EL (cell line): ENCODE data around the gene PRKCE.

ENCODE experiments used
- DNase-seq: peaks from one replicate; pipeline ENCODE4 v3.0.0-alpha.2; 2016

The PRKCE gene

DNA sequence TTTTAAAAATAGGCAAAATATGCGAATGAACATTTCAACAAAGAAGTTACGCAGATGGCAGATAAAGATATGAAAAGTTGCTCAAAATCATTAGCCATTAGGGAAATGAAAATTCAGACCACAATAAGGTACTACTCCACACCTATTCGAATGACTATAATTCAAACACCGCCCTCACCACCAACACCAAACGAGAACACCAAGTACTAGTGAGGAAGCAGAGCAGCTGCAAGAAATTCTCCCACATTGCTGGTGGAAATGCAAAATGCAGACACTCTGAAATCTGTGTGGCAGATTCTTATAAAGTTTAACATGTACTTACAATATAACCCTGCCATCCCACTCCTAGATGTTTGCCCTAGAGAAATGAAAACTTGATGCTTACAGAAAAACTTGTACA is 17.3 kb upstream of the PRKCE start:
- no peak for DNase-seq

DNA sequence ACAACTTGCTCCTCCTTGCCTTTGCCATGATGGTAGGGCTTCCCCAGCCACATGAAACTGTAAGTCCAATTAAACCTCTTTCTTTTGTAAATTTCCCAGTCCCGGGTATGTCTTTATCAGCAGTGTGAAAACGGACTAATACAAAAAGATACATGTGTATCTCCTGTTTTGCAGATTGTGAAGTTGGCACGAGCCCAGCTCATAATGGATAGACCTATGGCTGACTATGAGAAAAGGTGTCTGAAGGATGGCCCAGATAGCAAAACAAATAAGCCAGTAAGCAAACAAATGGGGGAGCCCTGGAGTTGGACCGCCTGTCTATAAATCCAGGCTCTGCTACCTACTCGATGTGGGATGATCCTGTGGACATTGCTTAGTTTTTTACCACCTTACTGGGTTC is 15.5 kb upstream of the PRKCE start:
- DNase-seq, result no peak

DNA sequence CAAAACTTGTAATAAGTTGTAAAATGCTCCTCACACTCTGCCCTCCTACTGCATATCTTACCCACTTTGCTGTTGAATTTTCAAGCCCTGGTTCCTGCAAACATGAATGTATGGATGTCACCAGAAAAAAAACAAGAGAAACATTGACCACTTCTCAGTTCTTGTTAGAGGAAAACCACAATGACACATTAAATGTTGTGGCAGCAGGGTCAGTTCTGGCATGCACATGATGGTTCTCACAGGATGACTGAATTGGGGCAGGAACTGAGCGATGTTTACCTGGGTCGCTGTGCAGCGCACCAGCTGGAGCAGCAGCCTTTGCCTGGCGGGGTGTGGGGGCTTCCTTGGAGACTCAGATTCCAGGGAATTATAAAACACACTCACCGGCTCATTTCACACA is 14.0 kb upstream of the PRKCE start:
- DNase-seq, result peak; percentile 56

DNA sequence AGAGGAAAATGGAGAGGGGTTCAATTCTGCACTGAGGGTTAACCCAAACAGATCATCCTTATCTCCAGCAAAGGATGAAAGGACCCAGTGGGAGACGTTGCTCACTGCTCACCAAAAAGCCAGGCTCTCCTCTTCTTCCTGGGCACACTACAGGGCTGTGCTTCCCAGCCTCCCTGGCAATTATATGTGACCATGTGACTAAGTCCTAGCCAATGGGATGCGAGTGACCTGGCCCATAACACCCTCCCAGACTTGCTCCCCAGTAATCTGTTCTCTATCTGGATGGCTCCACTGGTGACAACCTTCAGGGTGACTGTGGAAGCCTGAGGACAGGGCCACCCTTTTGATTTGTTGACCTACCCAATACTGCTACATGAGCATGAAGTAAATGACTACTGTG is 10.9 kb upstream of the PRKCE start:
- no peak for DNase-seq

DNA sequence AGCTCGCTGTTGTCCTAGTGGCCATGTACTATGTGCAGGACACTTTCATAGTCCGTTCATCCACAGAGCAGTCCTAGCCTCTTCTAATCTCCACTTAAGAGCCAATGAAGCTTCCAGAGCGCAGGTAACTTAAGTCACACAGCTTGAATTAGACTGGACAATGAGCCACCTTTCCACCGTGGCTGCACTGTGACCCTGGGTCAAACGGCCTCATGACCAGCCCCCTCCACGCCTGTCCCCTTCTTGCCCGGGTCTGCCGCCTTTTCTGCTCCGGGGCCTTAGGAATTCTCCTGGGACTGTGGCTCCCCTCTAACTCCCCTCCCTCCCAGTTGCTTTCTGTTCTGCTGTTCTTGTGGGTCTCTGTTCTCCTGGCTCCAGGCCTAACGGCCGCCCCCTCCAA is 8.4 kb upstream of the PRKCE start:
- DNase-seq, result peak; percentile 10

DNA sequence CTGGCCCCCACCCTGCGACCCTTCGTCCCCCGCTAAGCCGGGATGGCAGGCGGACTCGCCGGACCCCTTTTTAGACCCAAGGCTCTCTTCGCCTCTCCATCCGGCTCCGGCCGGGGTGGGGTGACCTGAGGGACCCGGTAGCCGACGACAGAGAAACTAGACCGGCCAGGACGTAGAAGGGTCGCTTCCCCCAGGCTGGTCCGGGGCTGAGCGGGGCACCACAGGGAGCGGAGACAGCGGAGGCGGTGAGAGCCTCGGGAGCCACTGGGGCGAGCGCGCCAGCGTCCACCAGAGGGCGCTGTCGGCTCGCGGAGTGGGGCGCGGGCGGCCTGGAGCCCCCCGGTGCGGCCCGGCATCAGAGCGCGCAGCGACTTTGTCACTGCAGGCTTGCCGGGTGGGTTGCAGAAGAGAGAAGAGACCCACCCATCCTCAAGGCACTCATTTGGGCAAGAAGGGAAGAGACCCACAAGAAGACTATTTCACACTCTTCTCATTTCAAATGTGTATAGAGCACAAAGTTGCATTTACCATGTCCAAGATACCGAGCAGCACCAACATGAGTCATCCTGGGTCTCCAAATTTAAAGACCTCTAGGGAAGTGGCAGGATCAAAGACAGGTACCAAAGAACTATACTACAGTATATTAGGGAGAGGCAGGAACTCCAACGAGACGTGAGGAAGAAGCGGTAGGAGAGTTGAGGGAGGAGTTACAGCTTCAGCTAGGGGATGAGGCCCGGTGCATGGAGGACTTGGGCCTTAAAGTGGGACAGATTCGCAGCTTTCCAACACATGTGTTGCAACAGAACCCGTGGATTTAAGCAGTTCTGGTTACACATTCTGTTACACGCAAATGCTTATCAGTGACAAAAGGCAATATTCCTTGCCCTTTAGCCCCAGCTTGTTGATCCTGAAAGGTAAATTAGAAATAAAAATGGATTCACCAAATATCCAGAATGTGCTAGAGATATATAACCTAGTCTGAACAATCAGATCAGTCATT is 7.6 kb upstream of the PRKCE start:
- DNase-seq, result peak; percentile 65

DNA sequence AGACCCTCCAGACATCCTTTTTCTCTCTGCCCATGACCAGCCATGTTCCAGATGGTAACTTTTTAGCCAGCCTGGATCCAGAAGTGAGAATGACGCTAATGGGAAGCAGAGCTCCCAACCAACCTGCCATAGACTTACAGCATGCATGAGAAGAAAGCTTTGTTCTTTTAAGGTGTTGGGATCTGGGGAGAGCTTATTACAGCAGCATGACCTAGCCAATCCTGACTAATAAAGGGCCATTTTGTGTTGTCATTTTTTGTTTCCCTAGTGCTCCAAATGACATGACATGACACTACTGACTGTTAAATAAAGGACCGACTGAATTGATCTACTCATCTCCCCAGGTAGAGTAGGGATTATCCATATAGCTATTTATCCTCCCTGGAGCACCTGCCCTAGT is 5.2 kb upstream of the PRKCE start:
- DNase-seq, result no peak

DNA sequence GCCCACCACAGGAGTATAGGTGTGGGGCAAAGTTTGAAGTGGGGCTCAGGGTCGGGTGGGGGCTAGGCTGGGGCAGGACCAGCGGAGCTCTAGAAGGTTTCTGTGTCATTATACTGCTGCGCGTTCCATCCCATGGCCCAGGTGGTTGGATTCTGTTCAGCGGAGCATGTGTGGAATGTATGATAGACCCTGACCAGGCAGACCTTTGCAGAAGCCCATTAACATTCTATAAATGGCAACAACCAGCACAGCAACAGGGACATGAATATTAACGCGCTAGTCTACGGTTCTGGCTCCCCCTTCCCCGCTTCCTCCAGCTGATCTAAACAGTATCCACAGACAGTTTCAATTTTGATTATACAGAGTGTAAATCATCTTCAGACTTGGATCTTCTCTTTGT is 4.1 kb upstream of the PRKCE start:
- no peak for DNase-seq

DNA sequence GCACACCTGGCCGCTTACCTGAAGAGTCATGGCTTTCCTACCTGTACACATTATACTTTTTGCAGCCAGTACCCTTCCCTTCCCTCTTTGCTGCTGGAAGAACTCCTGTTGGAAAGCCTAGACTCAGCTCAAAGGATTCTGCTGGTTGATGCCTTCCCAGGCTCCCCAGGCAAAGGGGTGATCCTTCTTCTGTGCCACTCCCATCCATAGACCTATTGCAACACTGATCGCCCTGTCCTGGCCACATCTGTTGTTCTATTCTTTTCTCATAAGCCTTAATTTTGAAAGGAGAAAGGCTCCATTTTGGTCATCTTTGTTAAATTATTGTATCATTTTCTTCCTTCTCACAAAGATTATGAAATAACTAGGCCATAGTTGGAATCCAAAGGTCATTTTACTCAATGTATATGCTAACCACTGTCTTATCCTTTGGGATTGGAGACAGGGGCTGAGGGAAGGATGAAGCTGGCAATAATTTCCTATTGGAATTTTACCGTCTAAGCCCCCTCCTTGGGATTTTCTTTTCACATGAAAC is 3.4 kb upstream of the PRKCE start:
- DNase-seq, result no peak

DNA sequence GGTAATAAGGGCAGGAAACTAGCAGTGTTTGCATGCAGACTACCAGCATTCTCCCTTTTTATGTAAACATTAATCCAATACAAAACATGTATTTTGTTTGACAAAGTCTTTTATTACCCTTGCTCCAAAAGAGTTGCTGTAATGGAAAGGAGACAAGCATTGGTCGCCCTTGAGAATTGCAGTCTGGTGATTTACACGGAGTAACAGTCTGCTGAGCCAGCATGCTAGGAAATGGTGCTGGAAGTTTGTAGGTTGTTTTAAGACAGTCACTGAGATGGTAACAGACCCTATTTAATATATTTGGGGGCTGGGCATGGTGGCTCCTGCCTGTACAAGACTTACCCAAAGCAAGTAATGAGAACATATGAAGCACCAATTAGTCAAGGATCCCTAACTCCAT is 2.8 kb upstream of the PRKCE start:
- no peak for DNase-seq

DNA sequence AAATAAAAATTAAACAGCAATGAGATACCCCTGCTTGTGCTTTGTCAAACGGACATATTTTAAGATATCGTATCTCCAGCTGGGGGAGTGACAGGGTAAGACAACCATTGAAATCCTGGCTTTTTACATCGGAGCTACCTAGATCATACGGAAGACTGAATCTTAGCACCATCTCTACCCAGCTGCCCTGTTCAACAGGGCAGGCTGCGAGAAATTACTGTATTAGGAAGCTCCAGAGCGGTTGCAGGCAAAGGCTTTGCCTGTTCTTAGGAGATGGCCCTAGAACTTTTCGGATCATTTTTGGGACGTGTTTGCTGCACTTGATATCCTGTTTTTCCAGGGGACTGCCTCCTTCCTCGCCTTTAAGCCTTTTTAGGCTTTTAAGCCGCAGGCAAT is 2.0 kb upstream of the PRKCE start:
- DNase-seq, result peak; percentile 11

DNA sequence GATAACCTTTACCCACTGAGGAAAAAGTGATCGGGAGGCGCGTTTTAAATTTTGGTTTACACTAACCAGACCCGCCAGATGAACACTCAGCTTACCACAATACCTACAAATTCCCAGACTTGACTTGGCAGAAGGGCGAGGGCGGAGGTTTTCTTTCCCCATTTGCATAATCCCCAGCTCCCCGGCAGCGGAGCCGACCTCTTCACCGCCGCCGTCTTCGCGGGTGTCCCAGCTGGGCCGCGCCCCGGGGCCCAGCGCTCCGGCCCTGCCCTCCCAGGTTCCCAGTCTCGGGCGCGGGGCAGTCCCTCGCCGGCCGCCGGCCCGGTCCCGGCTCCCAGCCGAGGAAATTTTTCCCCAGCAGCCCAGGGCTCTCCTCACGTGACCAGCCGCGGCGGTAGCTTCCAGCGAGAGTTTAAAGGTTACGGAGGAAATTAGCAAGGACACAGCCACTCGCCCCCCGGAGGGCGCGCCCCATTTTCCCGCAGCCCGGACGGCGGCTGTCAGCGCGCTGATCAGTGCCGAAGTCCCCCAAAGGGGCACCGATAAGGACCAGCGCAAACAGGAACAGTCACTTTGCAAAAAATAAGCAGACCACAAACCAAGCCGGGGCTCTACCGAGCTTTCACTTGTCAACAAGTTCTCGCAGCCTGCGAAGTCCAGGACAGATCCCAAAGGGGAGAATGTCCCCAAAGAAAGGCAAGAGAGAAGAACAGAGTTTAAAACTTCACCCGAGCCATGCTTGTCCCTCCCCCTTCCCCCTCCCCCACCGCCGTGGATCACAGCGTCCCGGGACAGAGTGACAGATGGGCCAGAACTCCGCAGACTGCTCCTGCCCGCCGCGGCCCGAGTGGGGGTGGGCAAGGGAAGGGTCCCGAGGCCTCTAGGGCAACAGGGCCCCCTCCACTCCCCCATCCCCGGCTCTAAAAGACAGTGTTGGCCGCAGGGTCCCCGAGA is 1.3 kb upstream of the PRKCE start:
- DNase-seq, result peak; percentile 60

DNA sequence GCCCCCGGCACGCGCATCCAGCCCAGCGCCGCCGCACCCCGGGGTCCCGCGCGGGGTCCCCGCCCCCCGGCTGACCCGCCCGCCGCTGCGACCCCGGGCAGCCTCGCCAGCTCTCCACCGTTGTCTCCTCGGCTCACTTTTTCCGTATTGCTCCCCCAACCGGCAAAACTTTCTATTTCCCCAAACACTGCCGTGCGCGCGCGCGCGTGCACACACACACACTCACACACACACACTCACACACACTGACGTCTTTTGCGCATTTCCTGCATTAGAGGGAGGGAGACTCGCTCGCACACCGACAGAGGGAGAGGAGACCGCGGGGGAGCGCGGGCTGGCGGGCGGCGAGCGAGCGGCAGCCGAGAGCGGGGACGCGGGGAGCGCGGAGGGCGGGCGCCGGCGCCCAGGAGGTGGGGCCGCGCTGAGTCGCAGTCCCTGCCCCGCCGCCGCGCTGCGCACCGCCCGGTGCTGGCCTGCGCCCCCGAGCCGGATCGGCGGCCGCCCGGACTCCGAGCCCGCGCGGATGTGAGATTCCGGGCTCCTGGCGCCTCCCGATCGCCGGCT is 542 bp upstream of the PRKCE start:
- DNase-seq, result peak; percentile 96

DNA sequence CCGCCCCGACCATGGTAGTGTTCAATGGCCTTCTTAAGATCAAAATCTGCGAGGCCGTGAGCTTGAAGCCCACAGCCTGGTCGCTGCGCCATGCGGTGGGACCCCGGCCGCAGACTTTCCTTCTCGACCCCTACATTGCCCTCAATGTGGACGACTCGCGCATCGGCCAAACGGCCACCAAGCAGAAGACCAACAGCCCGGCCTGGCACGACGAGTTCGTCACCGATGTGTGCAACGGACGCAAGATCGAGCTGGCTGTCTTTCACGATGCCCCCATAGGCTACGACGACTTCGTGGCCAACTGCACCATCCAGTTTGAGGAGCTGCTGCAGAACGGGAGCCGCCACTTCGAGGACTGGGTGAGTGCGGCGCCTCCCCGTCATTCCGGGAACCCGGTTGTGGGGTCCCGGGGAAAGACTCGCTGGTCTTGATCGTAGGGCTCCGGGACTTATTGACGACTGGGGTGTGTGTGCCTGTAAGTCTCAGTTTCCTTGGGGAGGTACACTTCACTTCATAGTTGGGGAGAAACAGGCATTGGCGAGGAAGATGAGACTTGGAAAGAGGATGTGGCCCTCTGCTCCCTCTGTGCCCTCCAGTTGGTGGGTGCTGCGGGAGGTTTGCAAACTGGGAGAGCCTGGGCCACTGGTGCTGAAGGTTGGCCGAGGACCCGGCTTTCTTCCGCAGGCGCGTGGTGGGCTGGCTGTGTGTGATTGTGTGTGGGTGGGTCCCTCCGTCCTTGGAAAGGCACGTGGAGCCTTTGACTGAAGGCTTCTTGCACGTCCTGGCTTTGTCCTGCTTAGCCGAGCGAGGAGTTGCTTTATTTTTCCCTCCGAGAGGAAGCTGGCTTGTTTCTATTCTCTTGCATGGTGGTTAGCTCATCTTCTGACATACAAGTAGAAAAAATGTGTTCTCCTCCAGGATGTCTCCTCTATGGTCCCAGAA is 886 bp downstream of the PRKCE start:
- DNase-seq, result peak; percentile 61

DNA sequence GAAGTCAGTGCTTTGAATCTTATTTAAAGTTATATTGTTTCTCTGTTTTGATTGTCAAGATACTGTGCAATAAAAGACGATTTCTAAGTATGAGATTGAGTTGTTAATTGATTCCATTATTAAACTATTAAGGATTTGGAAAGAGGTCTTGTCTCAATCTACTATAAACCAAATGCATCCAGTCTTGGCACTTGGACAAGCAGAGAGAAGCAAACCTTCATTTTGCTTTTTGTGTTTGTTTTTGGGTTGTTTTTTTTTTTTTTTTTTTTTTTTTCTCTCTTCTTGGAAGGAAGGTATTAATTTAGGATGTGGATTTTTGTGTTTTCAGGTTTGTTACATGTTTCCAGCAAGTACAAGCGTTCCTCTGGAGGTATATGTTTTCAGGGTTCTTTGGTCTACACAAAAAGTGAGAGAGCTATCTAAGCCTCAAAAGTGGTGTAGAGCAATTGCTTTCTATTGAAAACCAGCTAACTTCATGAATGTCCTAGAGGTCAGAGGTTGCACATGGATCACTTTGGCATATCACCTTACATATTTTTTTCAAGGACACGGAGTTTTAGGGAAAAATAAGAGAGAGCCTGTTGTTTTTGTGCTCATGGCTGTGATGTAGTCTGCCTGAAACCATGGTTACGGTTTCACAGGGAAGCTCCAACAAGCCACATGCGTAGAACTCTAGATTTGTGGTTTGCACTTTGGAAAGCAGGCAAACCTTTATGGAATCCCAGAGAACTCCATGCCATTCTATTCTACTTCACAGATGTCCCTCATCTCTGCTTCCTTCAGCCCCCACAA is 1.8 kb downstream of the PRKCE start:
- no peak for DNase-seq

DNA sequence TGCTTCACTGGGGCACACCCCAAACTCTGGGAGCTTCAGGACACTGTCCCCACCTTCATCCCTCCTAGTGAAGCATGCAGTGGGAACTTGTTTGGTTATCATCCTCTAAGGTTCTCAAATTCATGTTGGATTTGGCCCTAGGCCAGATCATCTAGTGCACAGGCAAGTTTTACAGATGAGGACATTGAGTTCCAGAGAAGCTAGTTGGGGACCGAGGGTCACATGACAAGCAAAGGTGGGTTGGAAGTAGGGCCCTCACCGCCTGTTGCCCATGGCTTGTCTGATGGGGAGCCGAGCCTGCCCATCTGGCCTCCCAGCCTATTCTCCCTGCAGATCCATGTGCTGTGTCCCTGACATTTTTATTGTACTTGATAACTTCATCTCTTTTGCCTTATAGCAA is 2.8 kb downstream of the PRKCE start:
- no peak for DNase-seq

DNA sequence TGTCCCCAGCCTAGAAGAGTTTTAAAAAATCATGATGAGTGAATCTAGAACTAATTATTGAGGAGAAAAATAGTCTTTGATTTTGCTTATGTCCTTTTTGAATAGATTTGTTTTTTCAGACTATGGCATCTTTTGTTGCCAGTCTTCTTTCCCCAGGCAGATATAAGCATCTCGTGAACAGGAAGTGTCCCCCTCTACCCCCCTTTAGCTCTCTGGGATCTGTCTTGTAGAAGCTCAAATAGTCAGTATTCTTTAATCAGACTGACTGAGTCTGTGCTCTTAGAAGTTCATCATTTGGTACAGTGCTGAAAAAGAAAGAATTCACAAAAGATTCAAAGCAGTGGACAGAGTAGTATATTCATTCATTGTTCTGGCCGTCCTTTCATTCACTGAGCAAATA is 10.4 kb downstream of the PRKCE start:
- DNase-seq, result no peak

DNA sequence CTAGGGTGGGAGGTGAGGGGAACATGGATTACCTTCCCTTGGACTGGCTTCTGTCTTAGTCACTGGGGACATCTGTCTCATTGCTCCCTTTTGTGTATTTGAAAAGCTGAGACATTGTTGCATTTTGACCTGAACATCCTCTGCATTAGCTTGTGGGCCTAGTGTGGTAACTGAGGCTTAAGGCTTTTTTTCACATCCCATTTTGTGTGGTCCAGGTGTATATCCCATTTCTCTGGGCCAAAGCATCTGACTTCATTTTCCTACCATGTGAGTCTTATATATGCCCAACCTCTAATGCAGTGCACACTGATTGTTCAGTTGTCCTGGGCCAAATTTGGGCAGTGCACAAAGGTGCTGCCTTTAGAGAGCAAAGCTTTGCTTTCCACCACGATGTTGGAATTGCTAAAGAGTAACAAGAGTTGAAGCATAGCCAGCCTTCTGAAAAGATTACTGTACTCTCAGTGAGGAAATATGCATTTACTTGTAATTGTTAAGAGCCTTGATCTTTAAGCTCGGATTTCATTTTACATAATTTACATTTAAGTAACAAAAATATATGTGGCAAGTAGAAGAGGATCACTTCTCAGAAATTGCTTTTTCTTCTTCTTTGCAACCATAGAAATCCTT is 13.3 kb downstream of the PRKCE start:
- no peak for DNase-seq

DNA sequence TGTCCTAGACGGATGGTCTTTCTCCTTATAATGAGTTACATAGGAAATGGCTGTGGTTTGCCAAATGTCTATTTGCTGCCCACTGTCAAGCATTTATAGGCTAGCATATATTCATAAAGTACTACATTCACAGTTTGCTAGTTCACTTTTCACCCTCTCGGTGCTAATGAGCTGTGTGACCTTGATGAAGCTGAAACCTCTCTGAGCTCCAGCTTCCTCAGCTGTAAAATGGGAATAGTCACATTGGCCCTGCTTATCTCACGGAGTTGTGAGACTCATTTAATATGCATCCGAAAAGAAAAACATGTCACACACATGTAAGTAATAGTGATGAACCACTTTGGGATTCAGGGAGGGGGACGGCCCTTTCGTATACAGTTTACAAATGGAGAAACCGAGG is 17.0 kb downstream of the PRKCE start:
- no peak for DNase-seq

DNA sequence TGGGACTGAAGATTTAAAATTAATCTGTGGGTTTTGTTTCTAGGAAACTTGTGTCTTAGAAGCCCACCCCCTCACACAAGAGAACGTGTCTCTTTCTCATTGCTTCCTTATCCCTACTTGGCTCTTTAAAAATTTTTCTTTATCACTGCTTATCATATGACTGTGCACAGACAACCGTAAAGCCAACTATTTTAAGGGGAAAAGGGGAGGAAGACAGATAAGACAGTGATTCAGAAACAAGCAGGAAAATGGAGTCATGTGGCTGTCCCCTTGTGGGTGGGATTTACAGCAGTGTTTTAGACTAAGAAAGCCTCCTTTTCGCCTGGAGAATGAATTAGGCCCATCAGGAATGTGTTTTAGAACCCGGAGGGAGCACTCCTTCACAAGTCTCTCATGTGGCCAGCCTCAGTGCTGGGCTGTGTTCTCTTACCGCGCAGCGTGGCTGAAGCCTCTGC is 17.6 kb downstream of the PRKCE start:
- DNase-seq, result no peak

DNA sequence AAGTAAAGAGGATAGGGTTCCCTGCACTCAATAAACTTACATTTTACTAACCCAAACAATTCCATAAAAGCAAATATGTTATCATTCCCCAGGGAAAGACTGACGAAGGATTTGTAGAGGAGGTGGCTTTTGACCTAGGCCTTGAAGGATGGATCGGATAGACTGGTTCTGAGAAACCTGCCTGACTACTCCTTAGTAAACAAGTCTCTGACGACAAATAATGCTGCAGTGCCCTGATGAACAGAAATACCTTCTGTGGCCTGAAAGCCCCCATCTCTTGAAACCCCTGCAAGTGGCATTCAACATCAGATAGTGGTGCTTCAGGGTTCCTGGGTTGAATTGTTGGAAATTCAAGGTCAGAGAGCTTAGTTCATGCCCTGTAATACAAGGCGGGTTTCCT is 19.2 kb downstream of the PRKCE start:
- DNase-seq, result no peak
